ENCODE results near the gene SYT17.

Gene SYT17

DNA sequence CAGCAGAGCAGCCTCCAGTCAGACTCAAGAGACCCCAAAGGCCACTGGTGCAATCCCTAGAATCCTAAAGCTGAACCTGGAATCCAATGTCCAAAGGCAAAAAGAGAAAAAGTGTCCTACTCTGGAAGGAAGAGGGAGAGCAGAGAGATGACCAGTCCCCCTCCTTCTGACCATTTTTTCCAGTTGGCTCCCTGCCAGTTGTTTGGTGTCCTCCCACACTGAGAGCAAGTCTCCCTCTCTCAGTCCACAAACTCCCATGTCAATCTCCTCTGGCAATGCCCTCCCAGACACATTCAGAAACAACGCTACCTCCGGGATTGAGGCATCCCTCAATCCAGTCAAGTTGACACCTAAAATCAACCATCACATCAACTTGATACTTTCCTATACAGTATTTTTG lies 113.2 kb downstream of the SYT17 start:
- DNase-seq (ENCODE audit: low read depth) = no peak
- no peak overlapping the region for H3K4me3 ChIP-seq (ENCODE audit: low read depth, low read length)
- TF ChIP-seq CTCF (IDR thresholded peaks at IDR 0.05; ENCODE audit: control insufficient read depth, extremely low read depth, insufficient read depth) = no peak

DNA sequence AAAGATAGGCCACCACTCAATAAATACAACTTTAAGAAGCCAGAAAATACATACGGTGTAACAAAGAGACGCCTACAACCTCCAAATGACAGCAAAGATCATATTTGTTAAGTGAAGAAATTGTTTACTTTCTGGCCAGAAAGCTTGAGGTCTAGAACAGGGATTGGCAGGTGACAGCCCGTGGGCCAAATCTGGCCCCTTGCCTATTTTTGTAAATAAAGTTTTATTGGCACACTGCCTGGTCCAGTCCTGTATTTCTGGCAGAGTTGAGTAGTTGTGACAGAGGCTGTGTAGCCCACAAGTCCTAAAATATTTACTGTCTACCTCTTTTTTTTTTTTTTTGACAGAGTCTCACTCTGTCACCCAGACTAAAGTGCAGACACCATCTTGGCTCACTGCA lies 114.1 kb downstream of the SYT17 start:
- peak; percentile 64 for DNase-seq (ENCODE audit: low read depth)
- H3K4me3 ChIP-seq (ENCODE audit: low read depth, low read length) = no peak overlapping the region
- no peak for TF ChIP-seq CTCF (IDR thresholded peaks at IDR 0.05; ENCODE audit: control insufficient read depth, extremely low read depth, insufficient read depth)

GRCh38 chr16:19283637-19284036 lies 115.6 kb downstream of the SYT17 start:
- no peak for TF ChIP-seq CTCF (IDR thresholded peaks at IDR 0.05; ENCODE audit: control insufficient read depth, extremely low read depth, insufficient read depth)
- DNase-seq (ENCODE audit: low read depth) = no peak
- no peak overlapping the region for H3K4me3 ChIP-seq (ENCODE audit: low read depth, low read length)

DNA sequence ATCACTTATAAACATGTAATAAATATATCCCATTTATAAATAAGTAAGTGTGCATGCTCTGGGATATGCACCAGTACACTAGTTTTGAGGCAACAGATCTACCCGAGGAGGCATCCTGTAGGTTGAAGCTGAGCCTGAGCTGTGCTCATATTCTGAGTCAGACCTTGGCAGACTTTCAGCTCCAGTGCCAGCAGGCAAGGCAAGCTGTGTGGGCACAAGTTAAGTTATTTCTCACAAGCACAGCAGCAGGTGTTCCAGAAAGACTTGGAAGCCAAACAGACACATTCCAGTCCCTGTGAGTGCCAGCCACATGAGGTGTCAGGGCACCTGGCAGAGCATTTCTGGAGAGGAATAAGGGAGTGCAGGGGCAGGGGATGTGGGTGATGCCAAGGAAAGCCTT lies 116.2 kb downstream of the SYT17 start:
- DNase-seq (ENCODE audit: low read depth) = peak; percentile 78
- no peak overlapping the region for H3K4me3 ChIP-seq (ENCODE audit: low read depth, low read length)
- no peak for TF ChIP-seq CTCF (IDR thresholded peaks at IDR 0.05; ENCODE audit: control insufficient read depth, extremely low read depth, insufficient read depth)

DNA sequence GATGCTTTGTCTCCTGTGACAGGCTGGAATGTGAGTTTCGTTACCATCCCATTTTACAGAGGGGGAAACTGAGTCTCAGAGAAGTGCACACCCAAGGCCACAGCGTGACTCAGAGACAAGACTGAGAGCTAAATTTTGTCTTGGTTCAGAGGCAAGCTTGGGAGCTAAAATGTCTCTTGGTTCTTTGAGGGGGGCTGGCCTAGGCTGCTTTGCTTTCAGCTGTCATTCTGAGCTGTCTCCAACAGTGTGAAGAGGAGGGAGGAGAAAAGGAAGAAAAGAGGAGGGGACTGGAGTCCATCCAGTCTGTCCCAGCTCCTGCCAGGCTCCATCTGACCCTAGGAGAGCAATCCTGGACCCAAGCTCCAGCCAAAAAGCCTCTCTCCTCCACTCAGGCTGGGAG lies 117.4 kb downstream of the SYT17 start, which contains the start of gene CLEC19A:
TSS of gene CLEC19A (plus strand) at position 301 of the 400 bp plus-strand sequence. CDS start 121 bp downstream, outside the sequence.
- DNase-seq (ENCODE audit: low read depth) = no peak
- TF ChIP-seq CTCF (IDR thresholded peaks at IDR 0.05; ENCODE audit: control insufficient read depth, extremely low read depth, insufficient read depth) = no peak
- no peak within 1 kb of the TSS for H3K4me3 ChIP-seq (ENCODE audit: low read depth, low read length)

DNA sequence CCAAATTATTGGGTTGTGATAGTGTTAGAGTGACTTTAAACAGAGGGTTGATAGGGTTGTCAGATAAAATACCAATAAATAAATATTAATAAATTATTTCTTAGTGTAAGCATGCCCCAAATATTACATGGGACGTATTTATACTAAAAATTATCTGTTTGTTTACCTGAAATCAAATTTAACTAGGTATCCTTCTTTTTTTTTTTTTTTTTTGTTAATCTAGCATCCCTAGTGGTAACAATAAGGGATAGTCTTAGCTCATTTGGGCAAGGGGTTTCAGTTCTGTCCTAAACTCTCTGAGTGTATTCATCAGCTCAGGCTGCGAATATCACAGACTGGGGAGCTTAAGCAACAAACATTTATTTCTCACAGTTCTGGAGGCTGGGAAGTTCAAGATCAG lies 118.8 kb downstream of the SYT17 start:
- H3K4me3 ChIP-seq (ENCODE audit: low read depth, low read length) = no peak overlapping the region
- no peak for DNase-seq (ENCODE audit: low read depth)
- TF ChIP-seq CTCF (IDR thresholded peaks at IDR 0.05; ENCODE audit: control insufficient read depth, extremely low read depth, insufficient read depth) = no peak

- no peak for DNase-seq (ENCODE audit: low read depth)
- TF ChIP-seq CTCF (IDR thresholded peaks at IDR 0.05; ENCODE audit: control insufficient read depth, extremely low read depth, insufficient read depth) = no peak
- no peak overlapping the region for H3K4me3 ChIP-seq (ENCODE audit: low read depth, low read length)
These were observed 119.2 kb downstream of the SYT17 start for GRCh38 chr16:19287241-19287640.

All from LNCaP clone FGC (cell line).